SK-MEL-5 (cell line): ENCODE results near the gene BLVRB. TPM values are rescaled to one million over a fixed set of nuclear protein-coding genes. Genes with fewer than 3 reads are reported as not detected.
"Not testable (repeated sequence)": the region's sequence is repeated elsewhere in the genome, so short reads cannot be mapped to it uniquely, and the experiment has no call there.

Source experiments
- DNase-seq: peaks from one replicate; pipeline ENCODE4 v3.0.0-alpha.2; 2016; ENCODE audit warnings: low read depth, low spot score
- in situ Hi-C: cut with HindIII; loops from 2 replicates; pipeline ENCODE4 v1.10.0; 2016; ENCODE audit warnings: low sequenced_read_pairs, high pct_unique_total_duplicates, low pct_unique_long_range_greater_than_20kb
- total RNA-seq: library from RNA; depleted of rRNA; stranded (reverse); fragments of >200 nt; shearing (Covaris generic); gene quantifications from 2 replicates; pipeline ENCODE4 v1.2.3, GENCODE V29; 2014

BLVRB gene
- total RNA-seq, 1 experiment from 2014 or later, result 104 TPM

DNA sequence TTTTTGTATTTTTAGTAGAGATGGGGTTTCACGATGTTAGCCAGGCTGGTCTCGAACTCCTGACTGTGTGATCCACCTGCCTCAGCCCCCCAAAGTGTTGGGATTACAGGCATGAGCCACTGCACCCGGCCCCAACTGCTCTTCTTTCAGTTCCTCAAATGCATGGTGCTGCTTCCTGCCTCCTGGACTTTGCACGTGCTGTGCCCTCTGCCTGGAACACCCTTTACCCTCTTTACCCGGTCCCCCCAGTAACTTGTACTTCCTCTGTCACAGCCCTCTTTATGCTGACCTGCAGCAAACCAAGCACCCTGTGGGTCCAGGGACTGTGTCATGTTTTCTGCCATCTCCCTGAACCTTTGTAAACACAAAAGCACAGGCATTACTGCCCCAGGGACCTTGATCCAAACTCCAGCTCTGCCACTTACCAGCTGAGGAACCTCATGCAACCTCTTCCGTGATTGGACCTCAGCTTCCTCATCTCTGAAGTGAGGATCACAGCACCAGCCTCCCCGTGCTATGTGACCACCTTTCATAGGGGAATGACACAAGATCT is 3.8 kb downstream of the BLVRB start:
- in situ Hi-C loops, result no loop called here
- DNase-seq, result no peak

DNA sequence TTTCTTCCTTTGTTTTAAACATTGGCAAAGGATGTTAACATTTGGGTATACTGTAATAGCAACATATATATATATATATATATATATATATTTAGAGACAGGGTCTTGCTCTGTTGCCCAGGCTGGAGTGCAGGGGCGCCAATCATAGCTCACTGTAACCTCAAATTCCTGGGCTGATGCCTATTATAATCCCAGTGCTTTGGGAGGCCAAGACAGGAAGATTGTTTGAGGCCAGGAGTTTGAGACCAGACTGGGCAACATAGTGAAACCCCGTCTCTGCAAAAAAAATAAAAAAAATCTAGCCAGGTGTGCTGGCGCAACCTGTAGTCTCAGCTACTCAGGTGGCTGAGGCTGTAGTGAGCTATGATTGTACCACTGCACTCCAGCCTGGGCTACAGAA is 5.4 kb downstream of the BLVRB start:
- DNase-seq, result no peak
- in situ Hi-C loops, result no loop called here

DNA sequence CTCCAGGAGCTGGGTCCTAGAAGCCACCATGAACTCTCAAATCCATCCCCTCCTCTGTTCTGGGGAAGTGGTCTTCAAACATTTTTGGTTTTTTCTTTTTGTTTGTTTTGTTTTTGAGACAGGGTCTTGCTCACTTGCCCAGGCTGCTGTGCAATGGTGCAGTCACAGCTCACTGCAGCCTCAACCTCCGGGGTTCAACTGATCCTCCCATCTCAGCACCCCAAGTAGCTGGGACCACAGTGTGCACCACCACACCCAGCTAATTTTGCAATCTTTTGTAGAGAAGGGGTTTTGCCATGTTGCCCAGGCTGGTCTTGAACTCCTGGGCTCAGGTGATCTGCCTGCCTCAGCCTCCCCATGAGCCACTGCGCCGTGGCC is 7.0 kb downstream of the BLVRB start:
- no peak for DNase-seq
- in situ Hi-C loops, result no loop called here

DNA sequence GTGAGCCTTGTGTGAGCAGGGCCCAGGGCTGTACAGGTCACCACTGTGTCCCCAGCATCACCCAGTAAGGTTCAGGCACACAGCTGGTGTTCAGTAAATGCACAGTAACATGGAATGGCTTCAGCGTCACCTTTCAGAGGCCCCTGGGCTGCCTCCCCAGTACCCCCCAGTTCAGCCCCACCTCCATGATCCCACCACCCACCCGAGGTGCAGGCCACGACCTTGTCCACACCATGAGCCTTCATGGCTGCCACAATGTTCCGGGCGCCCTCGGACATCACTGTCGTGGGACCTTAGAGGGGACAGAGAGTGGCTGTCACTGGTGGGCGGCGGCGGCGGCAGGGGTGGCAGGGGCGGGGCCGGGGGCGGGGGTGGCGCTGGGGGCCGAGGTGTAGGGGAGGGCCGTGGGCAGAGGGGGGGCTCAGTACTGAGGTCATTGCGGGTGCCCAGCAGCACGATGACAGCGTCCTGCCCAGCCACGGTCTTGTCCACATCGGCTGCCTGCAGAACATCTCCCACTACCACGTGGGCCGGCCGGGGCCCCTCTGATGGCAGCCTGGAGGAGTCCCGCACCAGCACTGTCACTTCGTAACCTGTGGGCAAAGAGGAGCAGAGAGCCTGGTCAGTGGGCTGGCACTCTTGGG is 7.5 kb downstream of the BLVRB start:
- DNase-seq, result no peak
- in situ Hi-C loops, result no loop called here

DNA sequence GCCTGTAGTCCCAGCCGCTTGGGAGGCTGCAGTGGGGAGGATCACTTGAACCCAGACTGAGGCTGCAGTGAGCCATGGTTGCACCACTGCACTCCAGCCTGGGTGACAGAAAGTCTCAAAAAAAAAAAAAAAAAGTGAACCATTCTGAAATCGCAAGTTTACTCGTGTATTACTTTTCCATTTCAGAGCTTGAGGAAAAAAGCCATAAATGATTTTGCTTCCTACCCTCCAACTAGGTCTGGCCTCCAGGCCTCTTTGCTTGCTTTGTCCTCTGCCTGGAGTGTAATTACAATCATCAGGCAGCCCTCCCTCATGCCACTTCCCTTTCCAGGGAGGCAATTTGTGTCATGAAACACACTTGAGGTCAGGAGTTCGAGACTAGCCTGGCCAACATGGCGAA is 8.5 kb downstream of the BLVRB start:
- in situ Hi-C loops, result no loop called here
- no peak for DNase-seq

DNA sequence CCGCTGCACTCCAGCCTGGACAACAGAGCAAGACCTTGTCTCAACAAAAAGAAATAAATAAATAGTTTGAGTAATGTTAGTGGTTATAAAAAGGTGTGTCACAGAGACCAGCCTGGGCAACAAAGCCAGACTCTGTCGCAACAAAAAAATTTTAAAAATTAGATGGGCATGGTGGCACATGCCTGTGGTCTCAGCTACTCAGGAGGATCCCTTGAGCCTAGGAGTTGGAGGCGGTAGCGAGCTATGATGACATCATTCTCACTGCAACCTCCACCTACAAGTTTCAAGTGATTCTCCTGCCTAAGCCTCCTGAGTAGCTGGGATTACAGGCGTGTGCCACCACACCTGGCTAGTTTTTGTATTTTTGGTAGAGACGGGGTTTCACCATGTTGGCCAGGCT is 11.6 kb downstream of the BLVRB start:
- DNase-seq, in situ Hi-C loops: not testable (repeated sequence)

DNA sequence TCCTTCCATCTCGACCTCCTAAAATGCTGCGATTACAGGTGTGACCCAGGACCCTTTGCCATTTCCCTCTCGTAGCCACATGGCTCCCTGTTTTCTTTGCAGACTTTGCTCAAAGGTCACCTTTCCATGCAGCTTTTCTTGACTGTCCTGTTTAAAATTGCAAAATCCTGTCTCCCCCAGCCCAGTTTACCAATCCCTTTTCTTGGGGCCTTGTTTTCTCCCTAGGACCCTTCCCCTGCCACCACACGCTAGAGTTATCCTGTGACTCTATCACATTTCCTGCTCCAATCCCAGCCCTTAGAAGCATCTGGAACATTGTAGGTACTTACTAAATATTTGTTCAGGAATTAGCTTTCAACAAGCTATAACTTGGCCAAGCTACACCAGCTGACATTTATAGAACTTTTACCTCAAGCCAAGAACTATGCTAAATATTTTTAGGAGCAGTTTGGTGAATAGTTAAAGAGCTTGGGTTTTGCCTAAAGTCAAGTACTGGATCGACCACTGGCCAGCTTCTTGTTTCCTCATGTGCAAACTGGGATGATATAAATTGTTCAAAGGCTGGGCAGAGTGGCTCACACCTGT is 12.3 kb downstream of the BLVRB start:
- DNase-seq, result no peak
- in situ Hi-C loops, result no loop called here

DNA sequence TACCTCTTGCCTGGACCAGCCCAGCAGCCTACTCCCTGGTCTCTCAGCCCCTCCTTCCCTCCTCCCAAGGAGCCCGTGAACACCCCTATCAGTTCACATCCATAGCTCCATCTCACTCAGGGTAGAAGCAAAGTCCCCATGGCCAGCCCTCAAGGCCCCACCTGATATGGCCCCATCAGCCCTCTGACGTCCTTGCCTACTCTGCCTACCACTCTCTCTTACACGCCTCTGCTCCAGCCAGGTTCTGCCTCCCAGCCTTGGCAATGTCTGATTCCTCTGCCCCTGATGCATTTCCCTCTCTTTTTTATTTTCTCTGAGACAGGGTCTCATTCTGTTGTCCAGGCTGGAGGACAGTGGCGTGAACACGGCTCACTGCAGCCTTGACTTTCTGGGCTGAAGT is 13.5 kb downstream of the BLVRB start:
- no peak for DNase-seq
- in situ Hi-C loops, result no loop called here

DNA sequence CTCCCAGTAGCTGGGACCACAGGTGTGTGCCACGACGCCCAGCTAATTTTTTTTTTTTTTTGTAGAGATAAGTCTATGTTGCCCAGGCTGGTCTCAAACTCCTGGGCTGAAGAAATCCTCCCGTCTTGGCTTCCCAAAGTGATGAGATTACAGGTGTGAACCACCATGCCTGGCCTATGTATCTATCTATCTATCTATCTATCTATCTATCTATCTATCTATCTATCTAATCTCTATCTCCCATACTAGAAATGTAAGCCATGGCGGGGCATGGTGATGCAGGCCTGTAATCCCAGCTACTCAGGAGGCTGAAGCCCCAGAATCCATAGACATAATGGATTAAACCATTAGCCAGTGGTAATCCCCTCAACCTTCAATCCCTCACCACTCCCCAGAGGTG is 14.9 kb downstream of the BLVRB start:
- no peak for DNase-seq
- in situ Hi-C loops, result no loop called here

DNA sequence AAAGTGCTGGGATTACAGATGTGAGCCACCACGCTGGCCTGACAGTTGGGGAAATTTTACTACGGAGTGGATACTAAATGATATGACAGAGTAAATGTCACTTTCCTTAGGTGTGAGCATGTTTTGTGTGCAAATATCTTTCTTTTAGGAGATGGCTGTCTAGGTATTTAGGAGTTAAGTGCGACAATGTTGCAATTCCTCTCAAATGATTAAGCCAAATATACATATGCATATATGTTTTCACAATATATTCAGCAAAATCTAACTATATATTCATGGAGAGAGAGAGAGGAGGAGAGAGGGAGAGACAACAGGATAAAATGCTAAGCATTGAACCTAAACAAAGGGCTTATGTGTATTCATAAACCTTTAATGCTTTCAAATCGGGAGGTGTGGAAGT is 16.0 kb downstream of the BLVRB start:
- in situ Hi-C loops, result no loop called here
- DNase-seq, result no peak

DNA sequence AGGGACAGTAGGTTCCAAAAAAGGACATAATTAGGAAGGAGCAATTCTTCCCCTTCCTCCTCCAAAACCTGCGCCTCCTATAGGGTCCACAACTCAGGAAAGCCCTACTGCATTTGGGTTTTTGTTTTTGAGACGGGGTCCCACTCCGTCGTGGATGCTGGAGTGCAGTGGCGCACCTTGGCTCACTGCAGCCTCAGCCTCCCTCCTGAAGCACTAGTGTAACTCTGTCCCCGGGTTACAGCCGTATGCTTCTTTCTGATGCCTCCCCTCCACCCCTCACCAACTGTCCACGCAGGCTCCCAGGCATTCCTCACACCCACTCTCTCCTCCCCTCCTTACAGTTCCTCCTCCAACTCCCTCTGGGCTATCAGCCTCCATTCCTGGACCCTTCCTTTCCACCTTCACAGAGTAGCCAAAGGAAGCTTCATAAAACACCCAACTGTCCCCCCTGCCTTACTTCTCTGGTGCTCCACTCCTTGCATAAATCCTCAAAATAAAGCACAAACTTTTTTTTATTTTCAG is 19.2 kb downstream of the BLVRB start:
- in situ Hi-C loops, result no loop called here

DNA sequence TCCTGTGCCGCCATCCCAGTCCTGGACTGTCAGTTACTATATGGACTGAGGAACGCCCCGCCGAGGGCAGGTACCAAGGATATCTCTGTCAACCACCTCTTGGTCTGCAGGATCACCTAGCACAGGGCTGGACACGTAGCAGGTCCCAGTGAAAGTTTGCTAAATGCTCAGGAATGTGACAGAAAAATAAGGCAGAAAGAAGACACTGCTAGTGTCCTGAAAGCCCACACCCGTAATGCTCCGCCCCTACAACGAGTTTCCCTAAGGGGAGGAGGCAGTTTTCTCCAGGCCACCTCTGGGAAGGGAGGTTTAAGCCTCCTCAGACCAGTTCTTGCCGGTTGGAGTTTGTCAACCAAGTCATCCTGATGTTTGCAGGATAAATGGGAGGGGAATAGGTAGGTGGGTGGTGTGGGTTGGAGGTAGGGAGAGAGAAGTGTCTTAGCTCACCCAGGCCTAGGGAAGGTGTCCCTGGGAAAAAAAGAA is 19.7 kb downstream of the BLVRB start:
- in situ Hi-C loops, result no loop called here
- no peak for DNase-seq

More for the DNA sequence above, 19.2 kb downstream of the BLVRB start:
- no peak for DNase-seq

DNA sequence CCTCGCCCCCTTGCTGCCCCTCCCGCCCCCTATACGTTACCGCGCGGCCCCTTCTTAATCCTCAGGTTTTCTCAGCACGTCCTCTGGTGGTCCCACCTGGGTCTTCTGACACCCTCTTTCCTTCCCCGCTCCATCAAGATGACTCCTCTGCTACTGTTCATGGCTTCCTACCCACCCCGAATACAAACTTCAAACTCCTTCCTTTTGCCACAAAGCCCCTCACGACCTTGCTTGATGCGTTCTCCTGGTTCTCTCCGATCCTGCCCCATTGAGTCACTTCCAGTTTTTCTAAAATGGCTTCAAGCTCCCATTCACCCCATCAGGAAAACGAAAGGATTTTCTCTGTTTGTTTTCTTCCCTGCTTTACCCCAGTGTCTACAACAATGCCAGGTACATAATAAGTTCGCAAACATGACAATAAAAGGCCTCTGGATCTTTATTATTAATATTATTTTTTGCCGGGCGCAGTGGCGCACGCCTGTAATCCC is 20.7 kb downstream of the BLVRB start:
- DNase-seq, result no peak
- in situ Hi-C loops, result no loop called here

DNA sequence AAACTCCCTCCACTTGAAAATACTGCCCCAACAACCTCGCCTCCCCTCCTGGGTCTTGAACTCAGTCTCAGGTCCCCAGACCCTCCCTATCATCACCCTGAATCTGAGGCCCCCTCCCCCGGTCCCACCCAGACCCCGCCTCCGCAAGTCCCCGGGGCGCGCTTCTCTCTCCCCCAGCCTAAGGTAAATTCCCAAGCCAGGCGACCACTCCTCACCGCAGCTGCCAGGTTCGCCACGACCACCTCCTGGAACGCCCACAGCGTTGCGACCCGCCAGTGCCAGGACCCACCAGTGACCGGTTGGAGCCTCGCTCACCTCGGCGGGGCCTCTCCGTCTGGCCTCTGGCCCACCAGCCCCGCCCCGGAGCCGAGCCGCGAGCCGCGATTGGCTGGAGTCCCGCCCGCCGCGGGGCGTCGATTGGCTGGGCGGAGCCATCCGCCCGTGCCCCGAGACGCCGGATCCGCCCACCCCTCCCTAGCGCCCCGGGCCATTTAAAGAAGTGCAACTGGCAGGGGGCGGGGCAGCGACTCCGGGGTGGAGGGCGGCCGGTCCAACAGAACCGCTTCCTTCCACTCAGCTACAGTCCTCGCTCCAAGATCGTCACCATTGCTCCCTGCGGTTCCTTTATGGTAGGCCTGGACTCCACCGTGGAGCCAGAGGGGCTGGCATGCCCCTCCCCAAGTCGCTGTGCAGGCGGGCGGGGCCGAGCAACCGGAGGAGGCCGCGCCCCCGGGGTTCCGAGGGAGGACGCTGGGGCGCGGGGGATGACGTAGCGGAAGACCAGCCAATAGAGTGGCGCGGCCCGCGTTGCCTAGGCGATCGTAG is 21.3 kb downstream of the BLVRB start, which contains the start of gene SERTAD3:
SERTAD3 (minus strand) TSS at position 336 of the 825 bp plus-strand sequence. CDS start 2,255 bp downstream, outside the sequence.
- in situ Hi-C loops, result no loop called here
- peak; percentile 92 for DNase-seq

DNA sequence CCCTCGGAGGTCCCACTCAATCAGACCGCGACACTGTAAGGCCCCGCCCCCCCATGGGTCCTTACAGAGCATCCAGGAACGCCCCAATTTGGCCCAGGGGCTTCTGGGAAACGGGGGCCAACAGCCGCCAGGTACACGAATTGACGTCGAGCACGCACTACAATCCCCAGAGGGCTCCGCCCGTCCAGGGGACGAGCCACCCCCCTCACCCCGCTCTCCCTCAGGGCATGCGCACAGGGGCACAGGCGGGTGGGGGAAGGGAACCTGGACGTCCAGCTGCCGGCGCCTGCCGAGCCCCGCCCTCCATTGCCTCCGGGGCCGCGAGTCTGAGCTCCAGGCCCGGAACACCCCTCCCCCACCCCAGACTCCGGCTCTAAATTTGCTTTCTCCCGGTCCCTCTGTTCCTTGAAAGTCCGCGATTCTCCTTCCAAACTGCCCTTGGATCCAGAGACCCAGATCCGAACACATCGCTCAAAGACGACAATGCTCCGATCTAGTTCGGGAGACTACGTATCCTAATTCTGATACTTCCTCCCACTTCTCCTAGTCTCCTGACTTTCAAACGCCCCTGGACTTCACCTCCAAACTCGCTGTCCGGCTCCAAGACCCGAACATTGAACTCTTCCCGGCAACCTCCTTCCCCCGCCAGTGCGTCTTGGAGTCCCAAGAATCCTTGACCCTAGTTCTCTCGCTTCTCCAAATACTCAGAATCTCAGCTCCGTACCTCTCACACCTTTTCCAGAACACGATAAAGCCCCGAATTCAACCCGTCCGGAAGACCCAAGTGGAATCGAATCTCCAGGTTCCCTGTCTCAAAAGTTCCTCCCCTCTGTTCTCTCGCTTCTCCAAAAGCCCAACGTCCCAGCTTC is 22.2 kb downstream of the BLVRB start:
- peak; percentile 99 for DNase-seq
- in situ Hi-C loops, result no loop called here

DNA sequence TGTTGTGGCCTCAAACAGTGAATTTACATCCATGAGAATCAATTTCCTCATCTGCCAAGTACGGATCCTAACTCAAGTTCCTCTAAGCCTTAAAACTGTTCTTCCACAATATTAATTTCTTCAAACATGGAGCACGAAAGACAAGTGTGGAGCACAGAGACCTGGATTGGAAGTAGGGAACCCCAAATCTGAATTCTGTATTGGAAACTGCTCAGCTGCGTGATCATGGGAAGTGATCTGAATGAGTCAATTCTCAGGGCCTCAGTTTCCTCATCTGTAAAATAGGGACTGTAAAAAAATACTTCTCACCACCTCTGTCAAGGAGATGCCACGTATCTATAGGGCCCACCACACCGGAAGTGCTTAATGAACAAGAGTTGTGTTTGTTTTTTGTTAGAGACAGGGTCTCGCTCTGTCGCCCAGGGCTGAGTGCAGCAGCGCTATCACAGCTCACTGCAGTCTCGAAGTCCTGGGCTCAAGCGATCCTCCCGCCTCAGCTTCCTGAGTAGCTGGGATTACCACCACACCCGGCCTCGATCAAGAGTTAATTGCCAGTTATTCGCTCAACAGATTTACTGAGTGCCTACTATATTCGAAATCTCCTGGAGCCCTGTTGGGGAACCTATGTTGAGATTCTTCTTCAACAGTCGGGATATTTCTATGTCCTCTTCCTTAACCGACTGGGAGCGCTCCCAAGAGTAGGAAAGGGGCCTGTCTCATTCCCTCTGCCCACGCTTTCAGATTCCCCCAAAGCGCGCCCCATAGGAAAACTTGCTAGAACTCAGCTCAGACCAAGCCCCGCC is 23.0 kb downstream of the BLVRB start:
- DNase-seq, result no peak
- in situ Hi-C loops, result no loop called here
